PFSK-1 (cell line): ENCODE measurements around the gene FAM221B.

Source experiments
- FOXP2 ChIP-seq: optimal IDR thresholded peaks from 2 replicates; pipeline ENCODE3; 2011; ENCODE audit warnings: borderline replicate concordance, control low read depth, inconsistent platforms; ENCODE audit not compliant: insufficient read depth; ENCODE audit errors: extremely low read length, extremely low read depth
- POLR2AphosphoS5 ChIP-seq: IDR thresholded peaks from 2 replicates; pipeline ENCODE4 v1.6.1; 2012; ENCODE audit warnings: low read depth, mild to moderate bottlenecking, control low read depth, low read length, moderate library complexity
- SIN3A ChIP-seq: IDR thresholded peaks from 2 replicates; pipeline ENCODE4 v1.6.1; 2012; ENCODE audit warnings: mild to moderate bottlenecking, low read length, moderate library complexity, borderline replicate concordance; ENCODE audit not compliant: insufficient read depth
- TAF1 ChIP-seq: IDR thresholded peaks from 2 replicates; pipeline ENCODE4 v1.6.1; 2012; ENCODE audit warnings: low read length, control low read depth, borderline replicate concordance; ENCODE audit not compliant: insufficient read depth
- TF ChIP-seq, protein P1 (sequence below), 2 experiments: IDR thresholded peaks; 2 replicates each; pipeline versions ENCODE4 v1.6.1 to v1.8.0; 2011 to 2012; ENCODE audit warnings: low read depth in 2 of 2, low read length in 2 of 2, control low read depth in 1 of 2, inconsistent platforms in 1 of 2, mild to moderate bottlenecking in 1 of 2, moderate library complexity in 1 of 2; ENCODE audit not compliant: insufficient read depth in 1 of 2

Gene FAM221B

DNA sequence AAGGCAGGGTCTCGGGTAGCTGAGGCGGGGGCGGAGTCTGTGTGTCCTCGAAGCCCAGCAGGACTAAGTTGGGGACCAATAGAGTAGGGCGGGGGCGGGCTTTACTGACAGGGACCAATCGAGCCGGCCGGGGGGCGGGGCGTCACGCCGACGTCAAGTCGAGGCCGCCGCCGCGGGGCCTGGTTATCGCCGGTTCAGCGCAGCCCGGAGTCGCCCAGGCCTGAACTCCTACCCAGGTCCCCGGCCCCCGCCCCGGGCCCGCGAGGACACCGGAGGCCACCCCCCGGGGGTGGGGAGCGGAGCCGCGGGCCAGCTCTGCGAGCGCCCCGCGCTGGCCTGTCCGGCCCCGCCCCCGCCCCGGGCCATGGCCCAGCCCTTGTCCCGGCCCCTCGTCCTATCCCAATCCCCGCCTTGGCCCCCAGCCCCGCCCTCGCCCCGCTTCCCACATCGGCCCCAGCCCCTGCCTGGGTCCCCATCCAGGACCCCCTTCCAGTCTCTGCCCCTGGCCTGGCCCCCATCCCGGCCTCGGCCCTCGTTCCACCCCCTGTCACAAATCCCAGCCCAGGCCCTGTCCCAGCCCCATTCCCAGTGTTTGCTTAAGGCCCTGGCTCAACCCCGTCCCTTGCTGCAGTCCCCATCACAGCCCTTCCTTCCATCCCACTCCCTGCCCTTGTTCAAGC is 692 bp upstream of the FAM221B start, which contains the start of gene TMEM8B:
TMEM8B (plus strand) TSS at position 145 of the 680 bp plus-strand sequence; CDS start at position 365, 220 bp downstream.
- TF ChIP-seq POLR2AphosphoS5 = no peak
- no peak for TF ChIP-seq SIN3A
- no peak for TF ChIP-seq TAF1

DNA sequence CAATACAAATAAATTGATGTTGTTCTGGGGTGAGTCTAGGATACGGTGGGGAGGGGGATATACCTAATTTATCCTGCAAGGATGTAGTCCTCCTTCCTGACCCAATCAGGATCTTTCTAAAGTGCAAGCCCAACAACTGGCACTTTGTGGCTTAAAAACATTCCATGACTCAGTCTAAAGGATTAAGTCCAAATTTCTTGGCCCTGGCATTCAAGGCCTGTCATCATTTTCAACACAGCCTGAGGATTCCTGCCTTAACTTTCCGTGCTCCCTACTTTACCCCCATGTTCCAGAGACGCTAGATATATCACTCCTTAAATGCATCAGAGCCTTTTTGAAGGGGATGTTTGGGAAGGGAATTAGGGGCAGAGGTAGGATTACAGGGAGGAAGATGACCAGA is 1.0 kb downstream of the FAM221B start:
- no peak for TF ChIP-seq SIN3A
- TF ChIP-seq FOXP2 = no peak
- no peak for TF ChIP-seq TAF1
- TF ChIP-seq POLR2AphosphoS5 = no peak

DNA sequence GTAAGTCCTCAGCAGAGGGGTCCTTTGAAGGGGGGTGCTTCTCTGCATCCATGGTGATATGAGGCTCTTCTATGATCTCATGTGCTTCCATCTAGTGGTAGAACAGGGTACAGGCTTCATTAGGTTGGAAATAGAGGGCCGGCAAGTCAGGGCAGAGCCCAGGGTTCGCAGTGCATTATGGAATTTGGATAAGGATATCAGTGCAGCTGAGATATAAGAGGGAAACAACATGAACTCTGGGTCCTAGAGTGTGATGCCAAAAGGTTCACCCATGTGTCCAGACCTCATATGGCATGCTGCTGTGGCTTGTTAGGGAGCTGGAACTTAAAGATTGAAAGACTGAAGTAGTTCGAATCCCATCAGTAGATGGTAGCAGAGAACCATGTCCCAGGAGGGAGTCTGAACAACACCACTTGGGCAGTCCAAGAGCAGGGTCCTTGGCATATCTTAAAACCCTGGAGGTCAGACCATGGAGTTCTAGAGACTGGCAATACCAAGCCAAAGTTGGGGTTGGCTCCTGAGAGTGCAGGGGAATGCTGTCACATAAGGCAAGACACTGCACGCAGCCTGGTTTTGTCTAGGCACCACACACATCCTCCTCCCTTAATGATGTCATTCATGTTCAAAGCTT is 2.3 kb downstream of the FAM221B start:
- no peak for TF ChIP-seq SIN3A
- TF ChIP-seq, protein P1, sequence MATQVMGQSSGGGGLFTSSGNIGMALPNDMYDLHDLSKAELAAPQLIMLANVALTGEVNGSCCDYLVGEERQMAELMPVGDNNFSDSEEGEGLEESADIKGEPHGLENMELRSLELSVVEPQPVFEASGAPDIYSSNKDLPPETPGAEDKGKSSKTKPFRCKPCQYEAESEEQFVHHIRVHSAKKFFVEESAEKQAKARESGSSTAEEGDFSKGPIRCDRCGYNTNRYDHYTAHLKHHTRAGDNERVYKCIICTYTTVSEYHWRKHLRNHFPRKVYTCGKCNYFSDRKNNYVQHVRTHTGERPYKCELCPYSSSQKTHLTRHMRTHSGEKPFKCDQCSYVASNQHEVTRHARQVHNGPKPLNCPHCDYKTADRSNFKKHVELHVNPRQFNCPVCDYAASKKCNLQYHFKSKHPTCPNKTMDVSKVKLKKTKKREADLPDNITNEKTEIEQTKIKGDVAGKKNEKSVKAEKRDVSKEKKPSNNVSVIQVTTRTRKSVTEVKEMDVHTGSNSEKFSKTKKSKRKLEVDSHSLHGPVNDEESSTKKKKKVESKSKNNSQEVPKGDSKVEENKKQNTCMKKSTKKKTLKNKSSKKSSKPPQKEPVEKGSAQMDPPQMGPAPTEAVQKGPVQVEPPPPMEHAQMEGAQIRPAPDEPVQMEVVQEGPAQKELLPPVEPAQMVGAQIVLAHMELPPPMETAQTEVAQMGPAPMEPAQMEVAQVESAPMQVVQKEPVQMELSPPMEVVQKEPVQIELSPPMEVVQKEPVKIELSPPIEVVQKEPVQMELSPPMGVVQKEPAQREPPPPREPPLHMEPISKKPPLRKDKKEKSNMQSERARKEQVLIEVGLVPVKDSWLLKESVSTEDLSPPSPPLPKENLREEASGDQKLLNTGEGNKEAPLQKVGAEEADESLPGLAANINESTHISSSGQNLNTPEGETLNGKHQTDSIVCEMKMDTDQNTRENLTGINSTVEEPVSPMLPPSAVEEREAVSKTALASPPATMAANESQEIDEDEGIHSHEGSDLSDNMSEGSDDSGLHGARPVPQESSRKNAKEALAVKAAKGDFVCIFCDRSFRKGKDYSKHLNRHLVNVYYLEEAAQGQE (IDR thresholded peaks at IDR 0.05; ENCODE audit: insufficient read depth in 1 of 2, low read depth in 2 of 2, low read length in 2 of 2) = no peak
- no peak for TF ChIP-seq FOXP2
- no peak for TF ChIP-seq POLR2AphosphoS5
- TF ChIP-seq TAF1 = no peak

DNA sequence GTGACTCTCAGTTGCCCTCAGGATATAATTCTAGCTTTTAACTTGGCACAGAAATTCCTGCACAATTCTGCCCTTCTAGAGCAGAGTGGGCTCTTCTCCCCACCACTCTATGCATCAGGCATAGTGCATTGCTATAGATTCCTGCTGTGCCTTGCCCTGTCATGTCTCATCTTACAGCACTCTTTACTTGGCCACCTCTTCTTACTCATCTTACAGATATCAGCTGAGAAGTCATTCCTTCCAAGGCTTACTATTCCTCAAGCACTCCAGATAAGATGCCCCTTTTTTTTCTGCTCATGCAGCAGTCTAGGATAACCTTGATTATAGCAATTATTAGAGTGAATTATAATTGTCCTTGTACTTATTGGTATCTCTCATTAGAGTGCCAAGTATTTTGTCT is 5.6 kb downstream of the FAM221B start:
- TF ChIP-seq, protein P1 (IDR thresholded peaks at IDR 0.05; ENCODE audit: insufficient read depth in 1 of 2, low read depth in 2 of 2, low read length in 2 of 2) = no peak
- TF ChIP-seq POLR2AphosphoS5 = no peak

DNA sequence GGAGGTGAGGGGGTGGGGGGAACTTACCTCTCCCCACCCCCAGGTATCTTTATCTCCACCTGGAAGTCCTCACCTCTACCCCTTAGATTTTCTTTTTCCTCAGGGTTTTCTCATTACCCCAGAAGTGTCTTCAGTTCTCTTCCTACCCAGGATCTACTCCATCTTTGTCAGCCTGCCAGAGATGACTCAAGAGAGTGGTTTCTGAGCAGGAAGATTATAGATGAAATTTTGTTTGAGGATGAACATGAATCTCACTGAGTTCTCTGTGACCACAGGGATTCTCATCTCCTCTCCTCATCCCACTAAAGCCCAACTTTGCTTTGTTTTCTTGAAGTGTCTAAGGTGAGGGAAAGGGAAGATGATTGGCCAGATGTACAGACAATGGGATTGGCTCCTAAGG is 8.5 kb downstream of the FAM221B start:
- TF ChIP-seq SIN3A (no peak), FOXP2 (no peak), POLR2AphosphoS5 (no peak), TAF1 (no peak)
- TF ChIP-seq, protein P1 (IDR thresholded peaks at IDR 0.05; ENCODE audit: insufficient read depth in 1 of 2, low read depth in 2 of 2, low read length in 2 of 2) = no peak

DNA sequence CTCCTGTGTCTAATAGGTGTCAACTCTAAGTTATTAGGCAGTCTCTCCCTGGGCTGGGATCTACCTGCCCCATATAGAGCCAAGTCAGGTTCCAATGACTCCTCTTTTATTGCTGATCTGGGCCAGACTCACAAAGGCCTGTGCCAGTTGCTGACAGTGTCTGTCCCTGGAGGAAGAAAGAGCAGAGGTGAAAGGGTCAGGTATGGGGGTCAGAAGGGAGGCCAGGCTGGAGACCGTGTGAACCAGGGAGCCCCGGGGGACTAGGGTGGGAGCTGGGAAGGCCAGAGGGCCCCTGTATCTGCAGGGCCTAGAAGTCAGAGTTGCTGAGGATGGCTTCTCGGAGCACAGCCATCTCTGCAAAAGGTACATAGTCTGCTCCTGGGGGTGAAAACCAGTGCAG is 10.2 kb downstream of the FAM221B start:
- TF ChIP-seq POLR2AphosphoS5 = no peak
- no peak for TF ChIP-seq FOXP2
- no peak for TF ChIP-seq SIN3A
- no peak for TF ChIP-seq TAF1
- TF ChIP-seq, protein P1 (IDR thresholded peaks at IDR 0.05; ENCODE audit: insufficient read depth in 1 of 2, low read depth in 2 of 2, low read length in 2 of 2) = no peak
